ENCODE measurements around the gene LY86.

LY86 gene

GRCh38 chr6:6631053-6631452 is 42.5 kb downstream of the LY86 start:
- DNase-seq = no peak
- no peak overlapping the region for H3K4me3 ChIP-seq
- intact Hi-C loops (cut with DNase I; ENCODE audit: low total_unique reads) = no loop called here
- no peaks in the 10 kb centered on the region for H3K9me3 ChIP-seq
- H3K27me3 ChIP-seq = no peaks in the 10 kb centered on the region
- no peak for TF ChIP-seq CTCF (IDR thresholded peaks at IDR 0.05)
- no peaks in the 10 kb centered on the region for H3K36me3 ChIP-seq
- H3K4me1 ChIP-seq = no peaks in the 10 kb centered on the region
- no peak overlapping the region for H3K27ac ChIP-seq

GRCh38 chr6:6631534-6632276 is 43.2 kb downstream of the LY86 start:
- Histone ChIP-seq H3K27me3 (no peaks in the 10 kb centered on the region), H3K27ac (no peak overlapping the region), H3K4me3 (no peak overlapping the region), H3K4me1 (no peaks in the 10 kb centered on the region), H3K9me3 (no peaks in the 10 kb centered on the region), H3K36me3 (no peaks in the 10 kb centered on the region)
- no peak for DNase-seq
- TF ChIP-seq CTCF (IDR thresholded peaks at IDR 0.05) = no peak
- intact Hi-C loops (cut with DNase I; ENCODE audit: low total_unique reads) = no loop called here

GRCh38 chr6:6633898-6634734 is 45.6 kb downstream of the LY86 start:
- no peak overlapping the region for H3K27ac ChIP-seq
- DNase-seq = no peak
- intact Hi-C loops (cut with DNase I; ENCODE audit: low total_unique reads) = no loop called here
- no peaks in the 10 kb centered on the region for H3K27me3 ChIP-seq
- H3K36me3 ChIP-seq = no peaks in the 10 kb centered on the region
- H3K4me1 ChIP-seq = no peaks in the 10 kb centered on the region
- no peaks in the 10 kb centered on the region for H3K9me3 ChIP-seq
- TF ChIP-seq CTCF (IDR thresholded peaks at IDR 0.05) = no peak
- H3K4me3 ChIP-seq = no peak overlapping the region

- no peak overlapping the region for H3K4me3 ChIP-seq
- no peak for DNase-seq
These were observed 46.2 kb downstream of the LY86 start for GRCh38 chr6:6634735-6635075.

GRCh38 chr6:6635291-6635690 is 46.8 kb downstream of the LY86 start:
- H3K4me3 ChIP-seq = no peak overlapping the region
- H3K4me1 ChIP-seq = no peaks in the 10 kb centered on the region
- no peaks in the 10 kb centered on the region for H3K36me3 ChIP-seq
- no peak overlapping the region for H3K27ac ChIP-seq
- no peaks in the 10 kb centered on the region for H3K9me3 ChIP-seq
- no peak for TF ChIP-seq CTCF (IDR thresholded peaks at IDR 0.05)
- intact Hi-C loops (cut with DNase I; ENCODE audit: low total_unique reads) = no loop called here
- no peak for DNase-seq
- no peaks in the 10 kb centered on the region for H3K27me3 ChIP-seq

More at GRCh38 chr6:6634735-6635075, 46.2 kb downstream of the LY86 start:
- Histone ChIP-seq H3K36me3 (no peaks in the 10 kb centered on the region), H3K27me3 (no peaks in the 10 kb centered on the region), H3K27ac (no peak overlapping the region), H3K4me1 (no peaks in the 10 kb centered on the region), H3K9me3 (no peaks in the 10 kb centered on the region)
- intact Hi-C loops (cut with DNase I; ENCODE audit: low total_unique reads) = no loop called here
- TF ChIP-seq CTCF (IDR thresholded peaks at IDR 0.05) = no peak
